HG02840 (cell line): Measurements from ENCODE around the gene EIF2S3.

Experiments
- ATAC-seq: cut with Tn5 transposase; IDR thresholded peaks from one replicate; pipeline ENCODE4 v1.9.1; 2021; ENCODE audit warnings: mild to moderate bottlenecking, moderate library complexity, moderate number of reproducible peaks; ENCODE audit not compliant: unreplicated experiment, low FRiP score

The EIF2S3 gene

DNA sequence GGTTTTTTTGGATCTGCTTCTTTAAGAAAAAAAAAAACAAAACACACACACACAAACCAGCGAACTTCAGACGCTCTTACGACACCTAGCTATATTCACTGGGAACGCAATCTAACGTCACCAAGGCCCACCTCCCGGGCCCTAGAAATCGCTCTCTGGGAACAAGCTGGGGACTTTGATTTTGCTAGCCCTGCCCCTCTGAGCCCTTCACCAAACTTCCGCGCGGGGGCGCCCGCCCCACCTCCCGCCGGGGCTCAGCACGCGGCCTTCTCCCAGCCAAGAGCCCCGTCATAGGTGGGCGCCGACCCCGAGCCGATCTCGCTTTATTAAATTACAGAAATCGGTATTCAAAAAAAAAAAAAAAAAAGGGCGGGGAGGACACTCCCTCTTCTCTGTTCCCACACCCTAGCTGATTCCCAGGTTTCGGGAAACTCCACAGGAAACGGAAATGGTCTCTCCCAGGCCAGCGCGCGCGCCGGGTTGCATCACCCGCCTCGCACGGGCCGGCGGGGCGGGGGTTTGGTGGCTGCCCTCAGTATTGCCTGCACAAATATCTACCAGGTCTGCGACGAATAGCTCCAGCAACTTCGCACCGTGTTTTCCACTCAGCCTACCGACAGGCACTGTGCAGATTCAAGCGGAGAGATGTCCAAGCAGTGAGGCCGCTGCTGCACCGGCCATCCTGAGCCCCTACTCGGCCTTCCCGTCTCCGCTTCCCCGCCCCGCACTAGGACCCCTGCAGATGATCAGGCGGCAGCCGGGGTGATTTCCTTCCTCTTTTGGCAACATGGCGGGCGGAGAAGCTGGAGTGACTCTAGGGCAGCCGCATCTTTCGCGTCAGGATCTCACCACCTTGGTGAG, at the start of gene EIF2S3:
EIF2S3 (plus strand) TSS at position 775 of the 861 bp plus-strand sequence; CDS start at position 788, 13 bp downstream.
- peak; percentile 89 for ATAC-seq

DNA sequence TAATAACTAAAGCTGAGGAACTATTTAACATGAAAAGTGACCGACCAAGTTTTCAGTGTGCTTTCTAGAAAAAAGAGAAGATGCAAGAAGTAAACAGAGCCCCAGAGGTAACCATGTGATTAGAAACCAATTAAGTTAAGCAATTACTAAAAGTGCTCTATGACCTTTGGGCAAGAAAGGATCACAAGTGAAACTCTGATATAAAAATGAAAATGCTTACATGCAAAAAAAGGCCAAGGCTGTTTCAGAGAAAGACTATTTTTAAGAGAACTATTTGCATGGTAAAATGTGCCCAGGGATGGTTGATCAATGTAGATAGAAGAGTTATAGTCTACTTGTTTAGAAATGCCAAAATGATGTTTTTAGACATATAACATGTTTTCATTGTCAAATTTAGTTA, 49.7 kb upstream of the EIF2S3 start:
- no peak for ATAC-seq

DNA sequence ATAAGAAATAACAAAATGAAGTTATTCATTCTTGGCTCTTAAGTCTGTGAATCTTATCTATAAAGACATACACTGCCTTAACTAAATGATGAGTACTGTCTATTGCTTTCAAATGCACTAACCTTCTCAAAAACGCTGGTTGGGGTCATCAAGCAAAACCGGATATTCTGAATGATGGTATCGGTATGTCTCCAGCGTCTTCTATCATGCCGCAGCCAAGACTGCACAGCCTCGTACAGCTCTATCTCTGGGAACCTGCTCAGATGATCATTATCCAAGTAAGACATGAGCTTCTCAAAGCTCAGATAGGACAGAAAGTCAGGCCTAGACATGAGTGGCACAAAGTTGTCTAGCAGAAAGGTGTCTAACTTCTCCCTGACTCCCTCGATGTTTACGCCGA, 48.9 kb upstream of the EIF2S3 start:
- ATAC-seq = no peak

DNA sequence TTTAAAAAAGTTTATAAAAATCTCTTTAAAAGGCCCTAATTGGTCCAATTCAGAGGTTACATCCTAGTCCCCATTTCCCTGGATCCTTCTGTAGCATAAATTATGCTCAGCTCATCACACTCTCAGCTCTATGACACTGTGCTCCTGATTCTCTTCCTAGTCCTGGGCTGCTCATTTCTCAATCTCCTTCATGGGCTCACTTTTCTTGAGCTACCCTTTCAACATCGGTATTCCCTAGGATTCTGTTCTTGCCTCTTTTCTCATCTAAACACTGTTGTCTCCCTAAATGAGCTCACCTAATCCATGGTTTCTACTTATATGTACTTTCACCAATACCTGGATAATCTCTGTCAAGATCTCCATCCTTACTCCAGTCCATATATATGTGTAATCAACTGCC, 42.5 kb upstream of the EIF2S3 start:
- no peak for ATAC-seq

DNA sequence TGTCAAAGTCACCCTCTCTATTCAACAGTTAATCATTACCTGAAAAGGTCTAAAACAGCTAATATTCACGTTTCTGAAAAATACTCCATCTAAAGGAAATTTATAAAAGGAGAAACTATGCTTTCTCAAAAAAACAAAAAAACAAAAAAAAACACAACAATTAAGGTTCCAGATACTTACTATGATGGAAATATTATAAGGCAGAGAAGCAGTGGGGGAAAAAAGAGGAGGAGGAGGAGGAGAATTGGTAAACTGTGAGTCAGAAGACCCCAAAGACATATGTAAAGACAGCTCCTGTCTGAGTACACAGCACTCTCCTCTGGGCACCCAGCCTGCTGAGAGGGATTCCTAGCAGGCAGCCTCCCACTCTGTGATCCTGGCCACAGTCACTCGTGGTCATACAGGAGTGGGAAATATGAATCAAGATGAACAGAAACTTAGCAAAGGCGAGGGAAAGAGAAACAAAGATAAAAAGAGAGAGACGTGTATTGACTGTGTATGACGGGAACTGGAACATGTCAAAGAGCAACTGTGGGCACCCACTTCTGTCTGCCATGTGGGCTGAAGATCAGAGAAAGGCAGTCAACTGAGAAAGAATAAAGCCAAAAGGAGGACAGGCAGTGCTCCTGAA, 40.3 kb upstream of the EIF2S3 start:
- peak; percentile 62 for ATAC-seq

DNA sequence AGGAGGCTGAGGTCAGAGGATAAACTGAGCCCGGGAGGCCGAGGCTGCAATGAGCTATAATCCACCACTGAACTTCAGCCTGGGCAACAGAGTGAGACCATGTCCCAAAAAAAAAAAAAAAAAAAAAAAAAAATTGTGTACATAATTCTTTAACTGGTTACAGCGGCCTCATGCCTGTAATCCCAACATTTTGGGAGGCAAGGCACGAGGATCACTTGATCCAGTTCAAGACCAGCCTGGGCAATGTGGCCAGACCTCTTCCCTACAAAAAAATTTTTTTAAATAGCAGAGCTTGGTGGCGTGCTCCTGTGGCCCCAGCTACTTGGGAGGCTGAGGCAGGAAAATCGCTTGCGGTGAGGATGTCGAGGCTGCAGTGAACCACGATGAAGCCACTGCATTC, 37.1 kb upstream of the EIF2S3 start:
- no peak for ATAC-seq

DNA sequence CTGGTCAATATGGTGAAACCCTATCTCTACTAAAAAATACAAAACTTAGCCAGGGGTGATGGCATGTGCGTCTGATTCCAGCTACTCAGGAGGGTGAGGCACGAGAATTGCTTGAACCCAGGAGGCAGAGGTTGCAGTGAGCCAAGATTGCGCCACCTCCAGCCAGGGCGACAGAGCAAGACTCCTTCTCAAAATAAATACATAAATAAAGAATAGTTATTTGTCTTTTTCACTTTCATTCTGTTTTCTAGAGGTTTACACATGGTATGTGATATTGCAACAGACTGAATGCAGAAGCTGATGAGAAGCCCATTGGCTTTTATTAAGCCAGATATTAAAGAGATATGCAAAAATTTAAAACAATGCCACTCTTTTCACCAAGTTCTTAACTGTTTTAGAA, 35.9 kb upstream of the EIF2S3 start:
- no peak for ATAC-seq

DNA sequence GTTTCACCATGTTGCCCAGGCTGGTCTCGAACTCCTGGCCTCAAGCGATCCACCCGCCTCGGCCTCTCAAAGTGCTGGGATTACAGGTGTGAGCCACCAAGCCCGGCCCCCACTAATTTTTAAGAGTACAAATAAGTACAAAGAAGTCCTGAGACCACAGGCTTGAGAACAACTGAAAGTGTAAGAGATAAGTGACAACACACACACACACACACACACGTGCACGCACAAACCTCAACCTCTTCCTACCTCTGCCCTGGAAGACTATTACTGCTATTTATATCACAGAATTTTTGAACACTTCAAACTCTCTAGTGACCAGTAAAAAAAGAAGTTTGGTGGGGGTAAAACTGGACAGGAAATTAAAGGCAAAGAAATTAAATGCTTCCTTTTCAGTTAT, 35.3 kb upstream of the EIF2S3 start:
- no peak for ATAC-seq

DNA sequence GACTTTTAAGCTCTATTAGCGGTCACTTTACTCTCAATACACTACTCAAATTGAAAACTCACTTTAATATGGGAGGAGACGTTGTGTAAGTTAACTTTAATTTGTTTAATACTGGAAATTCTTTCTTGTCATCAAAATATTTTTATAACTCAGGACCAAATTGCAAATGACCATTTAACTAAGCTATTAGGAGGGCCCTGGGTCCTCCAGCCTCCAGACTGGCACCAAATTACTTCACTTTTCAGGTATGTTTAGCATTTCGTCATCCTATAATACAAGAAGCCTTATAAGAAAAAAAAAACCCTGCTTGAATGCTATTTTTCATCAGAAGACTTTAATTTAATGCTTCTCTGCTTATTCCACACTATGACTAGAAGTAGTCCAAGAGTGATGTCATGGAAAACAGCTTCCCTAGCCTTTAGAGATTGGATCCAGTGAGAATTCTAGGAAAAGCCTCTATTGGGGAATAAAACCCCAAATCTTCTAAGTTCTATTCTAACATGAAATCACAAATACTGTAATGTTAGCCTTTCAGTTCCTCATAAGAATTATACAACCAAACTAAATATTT, 34.4 kb upstream of the EIF2S3 start:
- no peak for ATAC-seq

DNA sequence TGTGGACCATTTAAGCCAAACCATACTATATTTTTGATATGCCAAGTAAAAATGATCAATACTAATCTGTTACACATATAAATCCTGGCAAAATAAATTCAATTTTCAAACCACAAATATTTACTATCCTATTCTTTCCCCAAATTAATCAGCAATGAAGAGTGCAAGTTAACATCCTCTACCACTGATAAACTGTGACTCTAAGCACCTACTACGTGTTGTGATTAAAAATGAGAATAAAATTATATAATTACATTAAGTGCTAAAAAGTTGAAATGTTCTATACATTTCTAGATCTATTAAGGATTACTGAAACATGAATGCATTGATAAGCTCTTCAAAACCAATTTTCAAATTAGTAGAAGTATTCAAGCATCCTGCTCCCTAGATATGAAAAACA, 31.2 kb upstream of the EIF2S3 start:
- no peak for ATAC-seq

DNA sequence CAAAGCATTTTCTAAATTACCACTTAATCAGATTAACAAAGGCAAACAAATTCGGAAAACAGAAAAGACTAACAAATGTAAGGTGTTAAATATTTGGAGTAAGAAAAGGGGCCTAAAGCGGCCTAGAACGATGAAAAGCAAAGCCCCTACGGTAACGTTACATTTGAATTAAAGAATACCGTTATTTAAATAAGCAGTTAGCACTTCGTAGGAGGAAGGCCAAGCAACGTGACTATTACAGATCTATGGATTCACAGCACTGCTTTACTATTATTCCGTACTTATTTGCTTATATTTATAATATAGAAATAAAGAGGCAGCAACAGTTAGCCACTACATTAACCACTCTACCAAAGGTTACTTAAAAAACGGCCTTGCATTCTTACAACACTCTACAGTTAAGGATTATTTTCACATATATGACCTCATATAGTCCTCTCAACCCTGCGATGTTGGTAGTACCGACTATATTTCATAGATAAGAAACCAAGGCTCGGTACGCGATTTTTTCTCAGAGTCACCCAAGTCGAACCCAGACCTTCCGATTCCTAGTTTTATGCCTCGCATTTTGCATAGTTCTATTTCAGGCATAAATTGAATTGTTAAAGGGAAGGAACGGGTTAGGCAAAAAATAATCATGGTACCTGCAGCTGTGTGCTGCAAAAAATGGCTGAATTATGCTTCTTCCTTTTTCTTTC, 30.6 kb upstream of the EIF2S3 start:
- no peak for ATAC-seq

DNA sequence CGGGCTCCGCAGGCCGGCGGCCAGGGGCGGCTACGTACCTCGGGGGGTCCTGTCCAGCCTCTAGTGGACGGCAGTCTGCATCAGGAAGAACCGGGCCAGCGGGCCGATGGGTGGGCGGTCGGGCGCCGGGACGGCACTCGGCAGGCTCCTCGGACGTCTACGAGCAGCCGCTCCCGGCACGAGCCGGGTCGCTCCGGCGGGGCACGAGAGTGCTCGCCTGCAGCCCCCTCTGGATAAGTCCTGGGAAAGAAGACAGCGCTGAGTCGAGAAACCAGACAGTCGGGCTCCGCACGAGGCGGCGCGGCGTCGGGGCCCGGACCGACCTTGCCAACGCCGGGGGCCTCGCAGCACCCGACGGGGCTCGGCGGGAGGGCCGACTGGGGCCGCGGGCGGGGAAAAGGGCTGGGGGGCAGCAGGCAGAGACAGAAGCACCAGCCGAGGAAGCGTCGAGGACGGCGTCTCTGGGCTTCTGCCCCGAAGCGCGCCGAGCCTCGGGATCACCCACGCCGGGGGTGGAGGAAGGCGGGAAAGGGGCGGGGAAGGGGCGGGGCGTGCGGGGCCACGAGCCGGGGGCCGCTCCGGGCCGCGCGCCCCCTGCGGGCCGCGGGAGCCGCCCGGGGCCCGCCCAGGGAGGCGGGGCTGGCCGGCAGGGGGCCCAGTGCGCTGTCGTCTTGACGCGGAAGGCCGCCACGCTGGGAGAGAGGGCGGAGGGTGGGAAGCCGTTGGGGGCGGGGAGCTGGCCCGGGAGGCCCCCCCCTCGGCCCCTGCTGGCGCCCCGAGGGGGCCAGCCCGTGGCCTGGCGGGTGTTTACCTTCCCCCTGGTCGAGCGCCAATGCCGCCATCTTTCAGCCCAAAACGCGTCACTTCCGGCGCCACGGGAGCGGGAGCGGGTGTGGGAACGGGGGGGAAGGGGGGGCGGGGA, 29.7 kb upstream of the EIF2S3 start:
- ATAC-seq = peak; percentile 84

DNA sequence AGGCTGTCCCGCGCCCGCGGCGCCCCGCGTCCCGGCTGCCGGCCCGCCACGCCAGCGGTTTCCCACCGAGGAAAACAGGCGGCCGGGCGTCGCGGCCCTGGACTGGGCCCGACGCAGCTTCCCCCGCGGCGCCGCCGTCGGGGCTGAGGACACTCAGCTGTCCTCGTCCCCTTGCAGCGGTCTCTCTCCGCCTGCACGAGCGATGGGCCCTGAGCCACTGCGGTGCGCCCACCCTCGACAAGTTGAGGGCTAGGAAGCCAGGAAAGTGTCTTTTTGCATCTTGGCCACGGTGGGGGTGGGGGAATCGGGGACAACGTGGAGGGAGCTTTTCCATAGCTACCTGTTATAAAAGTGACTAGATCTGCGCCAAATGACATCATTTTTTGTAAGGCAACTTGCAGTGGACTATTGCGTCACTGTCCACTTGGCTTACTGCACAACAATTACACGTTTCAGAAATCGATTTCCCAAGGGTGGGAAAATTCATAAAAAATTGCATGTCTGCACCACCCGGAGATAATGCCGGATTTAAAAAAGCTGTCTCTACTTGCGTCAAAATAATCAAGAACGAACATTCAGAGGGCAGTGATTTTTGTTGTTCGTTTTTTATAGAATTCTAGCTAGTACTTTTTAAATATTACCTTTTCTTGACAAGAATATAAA, 28.9 kb upstream of the EIF2S3 start:
- ATAC-seq = peak; percentile 35

DNA sequence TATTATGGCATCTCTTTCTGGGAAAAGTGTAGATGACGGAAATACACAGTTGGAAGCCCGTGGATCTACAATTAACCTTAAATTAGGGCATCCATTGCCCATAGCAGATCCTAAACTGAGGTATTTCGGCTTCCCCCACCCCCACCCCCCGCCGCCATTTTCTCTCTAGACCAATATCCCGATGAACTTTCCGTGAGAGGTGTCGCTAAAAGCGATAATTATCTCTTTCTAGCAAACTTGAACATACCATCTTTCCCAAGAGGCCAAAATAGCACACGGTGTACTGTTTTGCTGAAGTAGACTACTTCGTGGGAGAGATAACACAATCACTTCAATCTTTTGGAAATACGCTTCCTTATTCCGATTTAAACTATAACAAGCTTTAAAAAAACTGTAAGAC, 28.3 kb upstream of the EIF2S3 start:
- no peak for ATAC-seq

DNA sequence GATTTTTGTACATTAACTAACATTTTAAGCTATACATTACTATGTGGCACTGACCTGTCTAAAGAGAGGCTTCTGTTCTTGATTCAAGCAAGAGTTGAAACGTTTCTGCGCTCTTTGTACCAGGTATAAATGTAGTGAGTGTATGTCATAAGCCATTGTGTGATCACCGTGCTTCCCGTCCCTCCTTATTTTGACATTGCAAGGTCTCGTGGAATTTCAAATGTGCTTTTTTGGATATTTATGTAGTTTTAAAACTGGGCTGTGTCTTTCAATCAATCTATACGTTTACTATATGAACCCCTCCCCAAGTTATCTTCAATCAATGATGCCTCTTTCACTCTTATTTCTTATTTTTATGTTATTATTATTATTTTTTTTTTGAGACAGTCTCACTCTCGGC, 27.7 kb upstream of the EIF2S3 start, which contains the start of gene KLHL15:
KLHL15 (minus strand) TSS at position 101 of the 400 bp plus-strand sequence. CDS start 20,493 bp downstream, outside the sequence.
- ATAC-seq = no peak

DNA sequence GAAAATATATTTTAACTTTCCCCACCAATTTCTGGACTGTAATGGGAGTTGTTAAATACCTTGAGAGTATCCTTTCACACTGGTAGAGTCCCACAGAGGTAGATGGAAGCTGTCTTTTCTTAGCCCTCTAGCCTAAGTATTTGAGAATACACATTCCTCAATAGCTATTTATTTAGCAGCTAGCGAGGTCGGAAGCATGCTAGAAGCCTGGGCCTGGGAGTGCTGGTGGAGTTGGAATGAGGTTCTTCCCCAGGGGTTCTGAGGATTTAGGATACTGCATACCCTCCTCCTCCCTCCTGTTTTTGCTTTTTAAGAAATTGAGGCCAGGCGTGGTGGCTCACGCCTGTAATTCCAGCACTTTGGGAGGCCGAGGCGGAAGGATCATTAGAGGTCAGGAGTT, 26.8 kb upstream of the EIF2S3 start:
- ATAC-seq = no peak

DNA sequence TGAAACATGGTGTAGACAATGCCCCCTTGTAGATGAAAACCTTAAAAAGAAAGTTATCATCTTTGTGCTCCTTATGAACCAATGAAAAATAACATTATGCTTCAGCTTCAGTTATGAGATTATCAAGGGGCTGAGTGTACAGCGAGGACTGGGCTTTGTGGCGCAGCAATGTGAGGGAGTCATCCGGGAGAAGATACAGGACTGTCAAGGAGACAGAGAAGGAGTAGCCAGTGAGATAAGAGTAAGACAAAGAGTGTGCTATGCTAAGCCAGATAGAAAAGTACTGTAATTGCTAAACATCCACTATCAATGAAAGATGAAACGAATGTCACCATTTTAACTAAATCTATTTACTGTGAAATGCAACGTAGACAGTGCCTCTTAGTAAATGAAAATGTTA, 24.2 kb upstream of the EIF2S3 start:
- no peak for ATAC-seq

DNA sequence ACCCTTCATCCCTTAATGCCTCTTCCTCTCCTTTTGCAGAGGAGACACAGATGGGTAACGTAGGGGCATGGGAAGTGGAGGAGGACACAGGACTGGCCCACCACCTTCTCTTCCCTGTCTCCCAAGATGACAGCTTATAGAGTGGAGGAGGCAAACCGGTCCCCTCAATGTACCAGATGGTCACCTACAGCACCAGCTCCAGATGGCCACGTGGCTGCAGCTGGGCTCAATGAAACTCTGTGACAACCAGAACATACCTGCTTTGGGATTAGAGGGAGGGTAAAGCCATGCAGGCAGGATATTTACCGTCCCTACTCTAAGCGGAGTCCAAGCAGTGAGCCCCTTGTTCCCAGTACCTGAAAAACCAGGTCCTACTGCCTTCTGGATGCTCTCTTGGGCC, 20.3 kb upstream of the EIF2S3 start:
- ATAC-seq = no peak

DNA sequence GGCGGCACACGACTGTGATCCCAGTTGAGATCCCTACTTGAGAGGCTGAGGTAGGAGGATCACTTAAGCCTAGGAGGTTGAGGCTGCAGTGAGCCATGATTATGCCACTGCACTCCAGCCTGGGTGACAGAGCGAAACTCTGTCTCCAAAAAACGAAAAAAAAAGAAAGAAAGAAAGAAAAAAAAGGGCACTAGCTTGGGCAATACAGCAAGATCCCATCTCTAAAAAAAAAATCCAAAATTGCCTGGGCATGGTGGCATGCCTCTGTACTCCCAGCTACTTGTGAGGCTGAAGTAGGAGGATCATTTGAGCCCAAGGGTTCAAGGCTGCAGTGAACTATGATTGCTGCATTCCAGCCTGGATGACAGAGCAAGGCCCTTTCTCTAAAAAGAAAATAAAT, 17.0 kb upstream of the EIF2S3 start:
- no peak for ATAC-seq
